Glutamatergic neuron (in vitro differentiated cells): Measurements from ENCODE around the gene CPNE8. TPM values are rescaled to one million over a fixed set of nuclear protein-coding genes. Genes with fewer than 3 reads are reported as not detected.

ENCODE experiments used
- DNase-seq: peaks from one replicate; pipeline ENCODE4 v3.0.0; 2022
- H3K27ac Mint-ChIP-seq: one replicate; pipeline ENCODE4 v1.8.0; 2020; ENCODE audit warnings: mild to moderate bottlenecking, mixed read lengths, inconsistent platforms; ENCODE audit not compliant: unreplicated experiment
- H3K27me3 Mint-ChIP-seq: one replicate; pipeline ENCODE4 v1.8.0; 2020; ENCODE audit warnings: mild to moderate bottlenecking, moderate library complexity, mixed read lengths, inconsistent platforms; ENCODE audit not compliant: unreplicated experiment
- H3K36me3 Mint-ChIP-seq: one replicate; pipeline ENCODE4 v1.8.0; 2020; ENCODE audit warnings: mild to moderate bottlenecking, mixed read lengths, inconsistent platforms; ENCODE audit not compliant: unreplicated experiment
- H3K4me1 Mint-ChIP-seq: one replicate; pipeline ENCODE4 v1.8.0; 2020; ENCODE audit warnings: mild to moderate bottlenecking, low read depth, mixed read lengths, inconsistent platforms; ENCODE audit not compliant: unreplicated experiment
- H3K4me3 Mint-ChIP-seq: one replicate; pipeline ENCODE4 v1.8.0; 2020; ENCODE audit warnings: mild to moderate bottlenecking, mixed read lengths, inconsistent platforms; ENCODE audit not compliant: unreplicated experiment
- H3K9me3 Mint-ChIP-seq: one replicate; pipeline ENCODE4 v1.8.0; 2020; ENCODE audit warnings: mild to moderate bottlenecking, moderate library complexity, mixed read lengths, inconsistent platforms; ENCODE audit not compliant: unreplicated experiment
- total RNA-seq: library from RNA; stranded (reverse); fragmentation: NEBNext Ultra II Directional; extraction: Animal tissue kit (Norgen Biotek cat#: 25700); gene quantifications from one replicate; pipeline ENCODE4 v1.2.1, GENCODE V29; 2021; ENCODE audit not compliant: unreplicated experiment
- TF ChIP-seq, protein P1 (sequence below): fragments of 200-600 bp; sonication (generic); IDR thresholded peaks from one replicate; pipeline ENCODE4 v1.5.0; 2021; ENCODE audit not compliant: partially characterized antibody, unreplicated experiment

Gene CPNE8
- total RNA-seq, 1 donor from 2014 or later, result 5.9 TPM

- no peak overlapping the region for H3K4me3 Mint-ChIP-seq
- peaks cover 4% of the 10 kb centered on the region for H3K27me3 Mint-ChIP-seq
- DNase-seq, result no peak
- TF ChIP-seq, protein P1, sequence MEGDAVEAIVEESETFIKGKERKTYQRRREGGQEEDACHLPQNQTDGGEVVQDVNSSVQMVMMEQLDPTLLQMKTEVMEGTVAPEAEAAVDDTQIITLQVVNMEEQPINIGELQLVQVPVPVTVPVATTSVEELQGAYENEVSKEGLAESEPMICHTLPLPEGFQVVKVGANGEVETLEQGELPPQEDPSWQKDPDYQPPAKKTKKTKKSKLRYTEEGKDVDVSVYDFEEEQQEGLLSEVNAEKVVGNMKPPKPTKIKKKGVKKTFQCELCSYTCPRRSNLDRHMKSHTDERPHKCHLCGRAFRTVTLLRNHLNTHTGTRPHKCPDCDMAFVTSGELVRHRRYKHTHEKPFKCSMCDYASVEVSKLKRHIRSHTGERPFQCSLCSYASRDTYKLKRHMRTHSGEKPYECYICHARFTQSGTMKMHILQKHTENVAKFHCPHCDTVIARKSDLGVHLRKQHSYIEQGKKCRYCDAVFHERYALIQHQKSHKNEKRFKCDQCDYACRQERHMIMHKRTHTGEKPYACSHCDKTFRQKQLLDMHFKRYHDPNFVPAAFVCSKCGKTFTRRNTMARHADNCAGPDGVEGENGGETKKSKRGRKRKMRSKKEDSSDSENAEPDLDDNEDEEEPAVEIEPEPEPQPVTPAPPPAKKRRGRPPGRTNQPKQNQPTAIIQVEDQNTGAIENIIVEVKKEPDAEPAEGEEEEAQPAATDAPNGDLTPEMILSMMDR, result no peak
- H3K27ac Mint-ChIP-seq, result no peak overlapping the region
- no peaks in the 10 kb centered on the region for H3K4me1 Mint-ChIP-seq
- no peaks in the 10 kb centered on the region for H3K9me3 Mint-ChIP-seq
- no peaks in the 10 kb centered on the region for H3K36me3 Mint-ChIP-seq
These were observed 26.9 kb upstream of the CPNE8 start for GRCh38 chr12:38932320-38932719.

GRCh38 chr12:38931461-38931860, 26.1 kb upstream of the CPNE8 start:
- no peaks in the 10 kb centered on the region for H3K4me1 Mint-ChIP-seq
- no peak overlapping the region for H3K27ac Mint-ChIP-seq
- DNase-seq, result no peak
- H3K36me3 Mint-ChIP-seq, result no peaks in the 10 kb centered on the region
- no peaks in the 10 kb centered on the region for H3K9me3 Mint-ChIP-seq
- TF ChIP-seq, protein P1, result no peak
- peaks cover 4% of the 10 kb centered on the region for H3K27me3 Mint-ChIP-seq
- no peak overlapping the region for H3K4me3 Mint-ChIP-seq

DNA sequence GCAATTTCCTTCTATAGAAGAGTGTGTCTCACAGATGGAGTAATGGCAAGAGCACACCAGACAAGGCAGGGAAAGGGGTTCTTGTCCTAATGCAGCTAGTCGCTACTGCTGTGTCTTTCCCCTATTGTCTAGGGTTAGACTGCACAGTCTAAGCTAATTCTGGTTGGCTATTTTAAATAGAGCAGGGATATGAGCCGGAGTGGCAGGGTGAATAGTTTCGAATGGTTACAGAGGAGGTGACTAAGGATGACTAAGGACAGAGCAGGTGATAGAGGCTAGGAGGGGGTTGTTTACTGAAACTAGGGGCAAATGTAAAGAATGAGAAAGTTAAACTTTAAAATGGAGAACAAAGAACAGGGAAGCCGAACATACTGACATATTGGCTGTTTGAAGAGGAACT, 25.6 kb upstream of the CPNE8 start:
- Mint-ChIP-seq H3K36me3 (no peaks in the 10 kb centered on the region), H3K27me3 (peaks cover 4% of the 10 kb centered on the region)
- TF ChIP-seq, protein P1, result no peak

DNA sequence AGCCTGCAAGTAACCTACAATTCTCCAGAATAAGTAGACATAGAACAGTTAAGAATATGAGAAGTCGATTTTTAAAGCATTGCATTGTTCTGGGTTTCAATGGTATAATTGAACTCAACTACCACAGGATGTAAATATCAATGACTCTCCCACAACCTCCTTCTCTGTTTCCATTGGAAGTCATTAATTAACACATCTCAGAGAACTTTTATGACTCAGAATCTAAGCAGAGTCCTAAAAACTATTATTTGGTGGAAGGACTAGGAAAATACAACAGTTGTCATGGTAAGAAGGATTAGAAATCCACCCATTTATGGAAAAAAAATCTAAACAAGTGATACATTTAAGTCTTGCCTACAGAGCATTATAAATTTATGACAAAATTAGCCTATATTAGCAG, 21.1 kb upstream of the CPNE8 start:
- H3K27me3 Mint-ChIP-seq, result peaks cover 4% of the 10 kb centered on the region
- no peaks in the 10 kb centered on the region for H3K9me3 Mint-ChIP-seq
- TF ChIP-seq, protein P1, result no peak
- H3K4me3 Mint-ChIP-seq, result no peak overlapping the region
- H3K36me3 Mint-ChIP-seq, result no peaks in the 10 kb centered on the region
- no peaks in the 10 kb centered on the region for H3K4me1 Mint-ChIP-seq
- no peak overlapping the region for H3K27ac Mint-ChIP-seq
- no peak for DNase-seq

More for the DNA sequence above, 25.6 kb upstream of the CPNE8 start:
- DNase-seq, result no peak
- H3K9me3 Mint-ChIP-seq, result no peaks in the 10 kb centered on the region
- no peak overlapping the region for H3K27ac Mint-ChIP-seq
- H3K4me1 Mint-ChIP-seq, result no peaks in the 10 kb centered on the region
- H3K4me3 Mint-ChIP-seq, result no peak overlapping the region

GRCh38 chr12:38921025-38921677, 15.8 kb upstream of the CPNE8 start:
- no peak overlapping the region for H3K27ac Mint-ChIP-seq
- no peak overlapping the region for H3K4me3 Mint-ChIP-seq
- TF ChIP-seq, protein P1, result peak; percentile 69
- peak; percentile 34 for DNase-seq
- no peaks in the 10 kb centered on the region for H3K36me3 Mint-ChIP-seq
- H3K4me1 Mint-ChIP-seq, result no peaks in the 10 kb centered on the region
- H3K9me3 Mint-ChIP-seq, result peaks cover 2% of the 10 kb centered on the region
- H3K27me3 Mint-ChIP-seq, result no peaks in the 10 kb centered on the region
